NCI-H1048 (cell line): Measurements from ENCODE around the gene AP3M1.

Source experiments
- DNase-seq: peaks from one replicate; lab custom pipeline; 2025; lab: John Stamatoyannopoulos, UW

Gene AP3M1

GRCh38 chr10:74114041-74114448 is 36.6 kb downstream of the AP3M1 start:
- DNase-seq, result no peak

GRCh38 chr10:74113546-74113945 is 37.1 kb downstream of the AP3M1 start:
- no peak for DNase-seq

GRCh38 chr10:74111799-74112198 is 38.8 kb downstream of the AP3M1 start:
- DNase-seq, result no peak

- DNase-seq, result no peak
Observed at GRCh38 chr10:74110120-74110519, 40.5 kb downstream of the AP3M1 start.

GRCh38 chr10:74109452-74109851 is 41.2 kb downstream of the AP3M1 start:
- DNase-seq, result no peak

GRCh38 chr10:74107391-74107790 is 43.2 kb downstream of the AP3M1 start:
- DNase-seq, result no peak

GRCh38 chr10:74104996-74105395 is 45.6 kb downstream of the AP3M1 start:
- no peak for DNase-seq

GRCh38 chr10:74104480-74104879 is 46.1 kb downstream of the AP3M1 start:
- no peak for DNase-seq

- DNase-seq, result no peak
Observed at GRCh38 chr10:74103560-74104258, 46.9 kb downstream of the AP3M1 start.

- DNase-seq, result no peak
Observed at GRCh38 chr10:74099836-74100235, 50.8 kb downstream of the AP3M1 start.

- DNase-seq, result no peak
Observed at GRCh38 chr10:74099420-74099819, 51.2 kb downstream of the AP3M1 start.

- no peak for DNase-seq
Observed at GRCh38 chr10:74097776-74098175, 52.9 kb downstream of the AP3M1 start.

GRCh38 chr10:74096777-74097176 is 53.9 kb downstream of the AP3M1 start:
- DNase-seq, result no peak

GRCh38 chr10:74094231-74094630 is 56.4 kb downstream of the AP3M1 start:
- DNase-seq, result no peak

GRCh38 chr10:74093530-74094164 is 57.0 kb downstream of the AP3M1 start:
- DNase-seq, result no peak

GRCh38 chr10:74092372-74092771 is 58.3 kb downstream of the AP3M1 start:
- no peak for DNase-seq

- no peak for DNase-seq
Observed at GRCh38 chr10:74088722-74089121, 61.9 kb downstream of the AP3M1 start.

- DNase-seq, result no peak
Observed at GRCh38 chr10:74086317-74086716, 64.3 kb downstream of the AP3M1 start.

- no peak for DNase-seq
Observed at GRCh38 chr10:74084955-74085354, 65.7 kb downstream of the AP3M1 start.

- no peak for DNase-seq
Observed at GRCh38 chr10:74083304-74083703, 67.3 kb downstream of the AP3M1 start.

GRCh38 chr10:74081941-74082718 is 68.5 kb downstream of the AP3M1 start:
- DNase-seq, result no peak

- no peak for DNase-seq
Observed at GRCh38 chr10:74081192-74081803, 69.3 kb downstream of the AP3M1 start.
